GM21717 (cell line): ENCODE data around the gene ARPC3.
"Not testable (repeated sequence)": the region's sequence is repeated elsewhere in the genome, so short reads cannot be mapped to it uniquely, and the experiment has no call there.

Experiments used
- ATAC-seq: cut with Tn5 transposase; IDR thresholded peaks from one replicate; pipeline ENCODE4 v1.9.1; 2021; ENCODE audit warnings: mild to moderate bottlenecking, moderate library complexity; ENCODE audit not compliant: unreplicated experiment

Gene ARPC3

GRCh38 chr12:110420644-110421043 lies 29.5 kb downstream of the ARPC3 start:
- not testable (repeated sequence) for ATAC-seq

- not testable (repeated sequence) for ATAC-seq
Measured at GRCh38 chr12:110417113-110417512, 33.0 kb downstream of the ARPC3 start.

- not testable (repeated sequence) for ATAC-seq
Measured at GRCh38 chr12:110410086-110410485, 40.1 kb downstream of the ARPC3 start.

GRCh38 chr12:110405126-110405662 lies 44.9 kb downstream of the ARPC3 start:
- ATAC-seq = not testable (repeated sequence)

GRCh38 chr12:110403976-110404682 lies 46.0 kb downstream of the ARPC3 start:
- peak; percentile 48 for ATAC-seq

- ATAC-seq = peak; percentile 66
Measured at GRCh38 chr12:110403146-110403975, 46.8 kb downstream of the ARPC3 start, which contains the start of gene ANAPC7. Gene ANAPC7 (minus strand): TSS chr12:110403708. CDS start chr12:110403627, 81 bp downstream.
